ENCODE results near the gene ZBED1. TPM values are rescaled to one million over a fixed set of nuclear protein-coding genes. Genes with fewer than 3 reads are reported as not detected.

ZBED1 gene
- total RNA-seq, 4 donors from 2014 or later = 24.1 to 46.5 (median 40.2) TPM

GRCh38 chrX:2462780-2463179 lies 38.0 kb downstream of the ZBED1 start:
- no peak for TF ChIP-seq CTCF (IDR thresholded peaks at IDR 0.05; ENCODE audit: low read depth)

GRCh38 chrX:2462074-2462473 lies 38.7 kb downstream of the ZBED1 start:
- no peak for TF ChIP-seq CTCF (IDR thresholded peaks at IDR 0.05; ENCODE audit: low read depth)

- TF ChIP-seq CTCF (IDR thresholded peaks at IDR 0.05; ENCODE audit: low read depth) = no peak
These were observed 39.1 kb downstream of the ZBED1 start for GRCh38 chrX:2461711-2462016.

GRCh38 chrX:2458309-2458708 lies 42.5 kb downstream of the ZBED1 start:
- TF ChIP-seq CTCF (IDR thresholded peaks at IDR 0.05; ENCODE audit: low read depth) = no peak

GRCh38 chrX:2457289-2458133 lies 43.3 kb downstream of the ZBED1 start:
- no peak for TF ChIP-seq CTCF (IDR thresholded peaks at IDR 0.05; ENCODE audit: low read depth)

- no peak for TF ChIP-seq CTCF (IDR thresholded peaks at IDR 0.05; ENCODE audit: low read depth)
These were observed 48.0 kb downstream of the ZBED1 start for GRCh38 chrX:2452799-2453198.

- TF ChIP-seq CTCF (IDR thresholded peaks at IDR 0.05; ENCODE audit: low read depth) = no peak
These were observed 48.4 kb downstream of the ZBED1 start for GRCh38 chrX:2452317-2452784.
